Measurements from ENCODE around the gene TNXB. TPM values are rescaled to one million over a fixed set of nuclear protein-coding genes. Genes with fewer than 3 reads are reported as not detected.

Gene TNXB
- total RNA-seq, 2 donors from 2014 or later = 7.3 to 20.1 TPM

DNA sequence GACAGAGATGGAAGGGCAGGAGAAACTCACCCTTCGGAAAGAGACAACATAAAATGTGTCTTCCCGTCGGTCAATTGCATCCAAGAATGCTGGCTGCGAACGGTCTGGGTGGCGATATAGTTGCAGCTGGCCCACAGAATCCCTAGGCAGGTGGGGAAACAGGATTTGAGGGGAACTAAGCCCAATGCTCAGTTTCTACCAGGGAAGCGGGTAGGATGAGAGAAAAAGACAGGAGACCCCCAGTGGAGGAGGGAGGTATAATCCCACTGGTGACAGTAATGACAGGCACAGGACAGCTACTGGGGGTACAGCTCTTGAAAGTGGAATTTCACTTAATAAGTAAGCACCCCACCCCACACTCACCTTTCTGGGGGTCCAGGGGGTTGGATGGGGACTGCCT is 7.5 kb upstream of the TNXB start:
- DNase-seq = no peak
- TF ChIP-seq, protein P1, sequence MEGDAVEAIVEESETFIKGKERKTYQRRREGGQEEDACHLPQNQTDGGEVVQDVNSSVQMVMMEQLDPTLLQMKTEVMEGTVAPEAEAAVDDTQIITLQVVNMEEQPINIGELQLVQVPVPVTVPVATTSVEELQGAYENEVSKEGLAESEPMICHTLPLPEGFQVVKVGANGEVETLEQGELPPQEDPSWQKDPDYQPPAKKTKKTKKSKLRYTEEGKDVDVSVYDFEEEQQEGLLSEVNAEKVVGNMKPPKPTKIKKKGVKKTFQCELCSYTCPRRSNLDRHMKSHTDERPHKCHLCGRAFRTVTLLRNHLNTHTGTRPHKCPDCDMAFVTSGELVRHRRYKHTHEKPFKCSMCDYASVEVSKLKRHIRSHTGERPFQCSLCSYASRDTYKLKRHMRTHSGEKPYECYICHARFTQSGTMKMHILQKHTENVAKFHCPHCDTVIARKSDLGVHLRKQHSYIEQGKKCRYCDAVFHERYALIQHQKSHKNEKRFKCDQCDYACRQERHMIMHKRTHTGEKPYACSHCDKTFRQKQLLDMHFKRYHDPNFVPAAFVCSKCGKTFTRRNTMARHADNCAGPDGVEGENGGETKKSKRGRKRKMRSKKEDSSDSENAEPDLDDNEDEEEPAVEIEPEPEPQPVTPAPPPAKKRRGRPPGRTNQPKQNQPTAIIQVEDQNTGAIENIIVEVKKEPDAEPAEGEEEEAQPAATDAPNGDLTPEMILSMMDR (IDR thresholded peaks at IDR 0.05) = no peak
- intact Hi-C loops (cut with DNase I) = loop anchor here (5.0 kb wide), 2 partner anchors 41 to 126 kb away; no protein-coding TSS in a partner anchor
- H3K36me3 ChIP-seq = peaks cover 7% of the 10 kb centered on the region
- H3K27me3 ChIP-seq = no peaks in the 10 kb centered on the region
- no peak overlapping the region for H3K9ac ChIP-seq (ENCODE audit: low read depth in 2 of 2, low read length in 2 of 2)
- H3K27ac ChIP-seq = no peak overlapping the region
- H3K4me1 ChIP-seq = peaks cover 4% of the 10 kb centered on the region
- H3K9me3 ChIP-seq = no peaks in the 10 kb centered on the region
- no peak overlapping the region for H3K4me3 ChIP-seq

DNA sequence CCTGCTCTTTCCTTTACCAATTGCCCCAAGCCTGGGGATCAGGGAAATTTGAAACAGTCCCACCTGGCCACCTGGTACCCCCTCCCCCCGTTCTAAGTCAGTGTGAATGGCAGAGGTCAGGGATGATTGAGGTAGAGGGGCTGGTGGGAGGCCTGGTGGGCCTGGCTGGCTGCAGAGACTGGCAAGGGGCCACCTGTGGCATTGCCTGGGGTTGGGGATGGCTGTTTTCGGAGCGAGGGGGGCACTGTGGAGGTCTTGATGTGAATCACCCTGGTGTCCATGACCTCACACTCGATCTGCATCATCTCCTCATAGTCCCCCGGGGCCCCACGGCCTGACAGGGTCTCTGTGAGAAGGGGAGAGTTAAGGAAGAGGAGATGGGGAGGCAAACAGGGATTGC is 6.5 kb upstream of the TNXB start:
- Histone ChIP-seq H3K9me3 (no peaks in the 10 kb centered on the region), H3K27me3 (no peaks in the 10 kb centered on the region), H3K27ac (no peak overlapping the region), H3K9ac (ENCODE audit: low read depth in 2 of 2, low read length in 2 of 2) (no peak overlapping the region), H3K4me1 (peaks cover 4% of the 10 kb centered on the region), H3K4me3 (no peak overlapping the region), H3K36me3 (no peaks in the 10 kb centered on the region)
- TF ChIP-seq, protein P1 (IDR thresholded peaks at IDR 0.05) = no peak
- intact Hi-C loops (cut with DNase I) = loop anchor here (5.0 kb wide), 2 partner anchors 42 to 127 kb away; no protein-coding TSS in a partner anchor
- DNase-seq = no peak

DNA sequence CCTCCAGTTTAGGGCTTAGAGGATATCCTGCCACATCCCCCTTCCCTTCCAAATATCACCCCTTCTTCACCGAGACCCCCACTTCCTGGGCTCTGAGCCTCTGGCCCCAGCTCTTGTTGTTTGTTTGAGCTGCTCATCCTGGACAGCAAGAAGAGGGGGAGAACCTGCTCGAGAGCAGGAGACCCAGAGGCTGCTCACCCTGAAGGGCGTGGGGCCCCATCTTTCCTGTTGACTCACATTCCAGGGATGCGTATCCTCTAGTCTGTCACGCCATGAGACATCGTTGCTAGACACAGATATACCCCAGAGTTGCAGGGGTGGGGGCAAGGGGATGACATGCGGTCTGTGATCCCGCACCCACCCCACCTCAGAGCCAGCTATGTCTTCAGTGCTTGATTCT is 5.7 kb upstream of the TNXB start:
- no peak overlapping the region for H3K9ac ChIP-seq (ENCODE audit: low read depth in 2 of 2, low read length in 2 of 2)
- intact Hi-C loops (cut with DNase I) = loop anchor here (5.0 kb wide), 2 partner anchors 43 to 128 kb away; no protein-coding TSS in a partner anchor
- H3K4me3 ChIP-seq = no peak overlapping the region
- no peak overlapping the region for H3K27ac ChIP-seq
- H3K36me3 ChIP-seq = no peaks in the 10 kb centered on the region
- TF ChIP-seq, protein P1 (IDR thresholded peaks at IDR 0.05) = no peak
- H3K4me1 ChIP-seq = peaks cover 4% of the 10 kb centered on the region
- no peaks in the 10 kb centered on the region for H3K27me3 ChIP-seq
- H3K9me3 ChIP-seq = no peaks in the 10 kb centered on the region
- DNase-seq = no peak

DNA sequence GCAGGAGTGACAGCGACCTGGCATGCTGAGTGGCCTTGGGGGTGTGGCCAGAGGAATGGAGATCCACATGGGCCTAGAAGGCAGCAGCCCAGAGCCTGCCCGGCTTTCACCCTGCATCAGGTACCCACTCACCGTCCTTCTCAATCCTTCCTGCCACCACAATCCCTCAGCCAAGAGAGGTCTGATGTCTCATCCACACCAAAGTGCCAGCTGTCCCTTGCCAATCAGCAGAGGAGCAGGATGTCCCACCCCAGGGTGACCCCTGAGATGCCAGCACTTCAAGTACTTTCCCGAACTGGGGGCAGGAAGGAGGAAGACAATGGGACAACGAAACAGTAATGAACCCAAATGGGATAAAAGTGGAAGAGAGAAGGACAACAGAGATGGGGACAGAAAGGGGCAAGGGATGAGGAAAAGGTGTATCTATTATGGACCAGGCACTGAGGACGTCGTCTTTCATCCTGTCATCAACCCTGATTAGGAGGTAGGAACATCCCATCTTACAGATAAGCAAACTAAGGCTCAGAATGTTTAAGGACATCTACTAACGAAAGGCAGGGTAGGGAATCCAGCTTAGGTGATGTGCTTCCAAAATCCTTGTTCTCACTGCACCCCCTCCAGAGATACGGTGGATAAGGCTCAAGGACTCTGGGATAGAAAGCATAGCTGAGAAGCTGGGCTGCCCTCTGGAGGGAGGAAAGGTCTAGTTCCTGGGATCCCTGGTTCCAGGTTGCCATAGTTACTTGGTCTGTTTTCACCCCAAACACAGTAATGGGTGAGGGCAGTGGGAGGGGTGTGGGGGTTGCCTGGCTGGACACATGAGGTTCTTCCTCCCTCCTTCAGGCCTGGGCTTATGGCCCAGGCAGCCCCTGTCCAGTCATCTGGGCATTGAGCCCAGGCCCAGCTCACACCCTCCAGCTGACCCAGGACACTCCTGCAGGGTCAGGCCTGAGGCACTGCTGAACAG is 4.5 kb upstream of the TNXB start:
- TF ChIP-seq, protein P1 (IDR thresholded peaks at IDR 0.05) = no peak
- no peak overlapping the region for H3K27ac ChIP-seq
- H3K36me3 ChIP-seq = no peaks in the 10 kb centered on the region
- no peaks in the 10 kb centered on the region for H3K4me1 ChIP-seq
- H3K9me3 ChIP-seq = no peaks in the 10 kb centered on the region
- H3K9ac ChIP-seq (ENCODE audit: low read depth in 2 of 2, low read length in 2 of 2) = peak overlapping the region in 1 of 2 donors; percentile 18
- no peaks in the 10 kb centered on the region for H3K27me3 ChIP-seq
- H3K4me3 ChIP-seq = no peak overlapping the region
- intact Hi-C loops (cut with DNase I) = no loop called here
- DNase-seq = peak; percentile 65

DNA sequence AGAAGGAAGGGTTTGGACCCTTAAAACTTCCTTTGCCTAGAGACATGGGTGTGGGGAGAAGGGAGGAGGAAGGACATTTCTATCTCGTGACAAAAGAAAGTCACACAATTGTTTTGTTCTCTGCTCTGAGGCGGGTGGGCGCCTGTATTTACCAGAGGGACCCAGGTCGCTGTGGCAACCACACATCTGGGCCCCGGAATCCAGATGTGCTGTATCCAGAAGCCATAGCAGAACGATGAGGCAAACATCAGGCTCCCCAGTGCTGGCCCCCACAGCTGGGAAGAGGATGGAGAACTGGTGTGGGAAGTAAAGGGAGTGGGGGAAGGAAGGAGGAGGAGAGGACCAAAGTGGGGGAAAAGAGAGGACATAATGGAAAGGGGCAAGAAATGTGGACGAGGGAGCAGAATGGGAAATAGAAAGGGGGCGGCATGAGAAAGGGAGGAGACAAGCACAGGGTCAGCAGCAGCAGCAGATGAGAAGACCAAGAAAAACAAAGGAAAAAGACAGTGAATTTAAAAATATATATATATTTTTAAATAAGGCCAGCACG is 3.4 kb upstream of the TNXB start:
- Histone ChIP-seq H3K9ac (ENCODE audit: low read depth in 2 of 2, low read length in 2 of 2) (no peak overlapping the region), H3K27me3 (no peaks in the 10 kb centered on the region), H3K36me3 (no peaks in the 10 kb centered on the region), H3K4me3 (no peak overlapping the region), H3K27ac (no peak overlapping the region), H3K9me3 (no peaks in the 10 kb centered on the region), H3K4me1 (peaks cover 8% of the 10 kb centered on the region)
- DNase-seq = no peak
- intact Hi-C loops (cut with DNase I) = no loop called here
- TF ChIP-seq, protein P1 (IDR thresholded peaks at IDR 0.05) = no peak

Data from colonic mucosa (tissue), 4 donors.